PC-3 (cell line): Measurements from ENCODE around the gene TMEM143. TPM values are rescaled to one million over a fixed set of nuclear protein-coding genes. Genes with fewer than 3 reads are reported as not detected.

Source experiments
- ATAC-seq: fragments of 200-7000 bp; cut with Tn5 transposase; 2 replicates; pipeline ENCODE4 v1.9.1; 2020; ENCODE audit warnings: mild to moderate bottlenecking, moderate library complexity
- BruUV-seq: library from RNA; stranded (reverse); fragments of 400-500 nt; replicated peaks from 2 replicates; lab custom pipeline; 2021; lab: Mats Ljungman, UMichigan
- CTCF ChIA-PET: fragments of 300-600 bp; sonication (Branson Sonifier 250); formaldehyde crosslinking; loops from one replicate; lab custom pipeline; 2022; ENCODE audit warnings: antibody characterized with exemption; lab: Charles Lee
- POLR2A ChIA-PET: fragments of 300-600 bp; sonication (Branson Sonifier 250); formaldehyde crosslinking; loops from one replicate; lab custom pipeline; 2022; ENCODE audit warnings: antibody characterized with exemption; ENCODE audit not compliant: unreplicated experiment; lab: Charles Lee
- DNase-seq: peaks from one replicate; pipeline ENCODE4 v3.0.0-alpha.2; 2015
- H2AFZ ChIP-seq: fragments of 300-600 bp; sonication (generic); 2 replicates; pipeline ENCODE4 v1.6.0; 2016; ENCODE audit warnings: antibody characterized with exemption, low read length
- H3F3A ChIP-seq: fragments of 300-600 bp; sonication (generic); one replicate; pipeline ENCODE4 v1.6.0; 2017; ENCODE audit warnings: antibody characterized with exemption, low read length, control low read depth, mild to moderate bottlenecking; ENCODE audit not compliant: unreplicated experiment
- H3K27ac ChIP-seq: fragments of 300-600 bp; sonication (generic); 2 replicates; pipeline ENCODE4 v1.5.1; 2016; ENCODE audit warnings: mild to moderate bottlenecking, low read length
- H3K27me3 ChIP-seq: fragments of 300-600 bp; sonication (generic); 2 replicates; pipeline ENCODE4 v1.6.1; 2016; ENCODE audit warnings: low read length, mixed read lengths
- H3K36me3 ChIP-seq: fragments of 300-600 bp; sonication (generic); 2 replicates; pipeline ENCODE4 v1.6.1; 2016; ENCODE audit warnings: low read depth, mixed run types, low read length, mixed read lengths
- H3K4me1 ChIP-seq: fragments of 300-600 bp; sonication (generic); 2 replicates; pipeline ENCODE4 v1.5.1; 2016; ENCODE audit warnings: low read length; ENCODE audit not compliant: insufficient read depth
- H3K4me2 ChIP-seq: fragments of 300-600 bp; sonication (generic); 2 replicates; pipeline ENCODE4 v1.6.0; 2016; ENCODE audit warnings: low read length
- H3K4me3 ChIP-seq: fragments of 300-600 bp; sonication (generic); 2 replicates; pipeline ENCODE4 v1.5.1; 2016; ENCODE audit warnings: mild to moderate bottlenecking, low read length, mixed read lengths
- H3K79me2 ChIP-seq: fragments of 300-600 bp; sonication (generic); 2 replicates; pipeline ENCODE4 v1.6.1; 2017; ENCODE audit warnings: low read length, mixed read lengths
- H3K9ac ChIP-seq: fragments of 300-600 bp; sonication (generic); 2 replicates; pipeline ENCODE4 v1.6.0; 2016; ENCODE audit warnings: mild to moderate bottlenecking, low read length
- H3K9me2 ChIP-seq: fragments of 300-600 bp; sonication (generic); replicated peaks from 2 replicates; pipeline ENCODE4 v1.6.1; 2016; ENCODE audit warnings: mixed run types, low read length, mixed read lengths
- H3K9me3 ChIP-seq: fragments of 300-600 bp; sonication (generic); 2 replicates; pipeline ENCODE4 v1.6.1; 2016; ENCODE audit warnings: low read length, mixed read lengths
- H4K20me1 ChIP-seq: fragments of 300-600 bp; sonication (generic); 2 replicates; pipeline ENCODE4 v1.6.1; 2016; ENCODE audit warnings: low read length, mixed read lengths
- CTCF ChIP-seq: fragments of 300-600 bp; sonication (generic); conservative IDR thresholded peaks from 2 replicates; pipeline ENCODE4 v1.5.1; 2017; ENCODE audit warnings: antibody characterized with exemption, low read depth, mild to moderate bottlenecking, low read length
- EZH2 ChIP-seq: fragments of 300-600 bp; sonication (generic); IDR thresholded peaks from one replicate; pipeline ENCODE4 v1.6.1; 2017; ENCODE audit warnings: antibody characterized with exemption, mild to moderate bottlenecking, low read length; ENCODE audit not compliant: unreplicated experiment
- EZH2phosphoT487 ChIP-seq: fragments of 300-600 bp; sonication (generic); IDR thresholded peaks from 2 replicates; pipeline ENCODE4 v1.6.1; 2018; ENCODE audit warnings: mild to moderate bottlenecking, antibody characterized with exemption, low read length, borderline replicate concordance
- intact Hi-C: fragments of 100-400 bp; cut with micrococcal nuclease; formaldehyde crosslinking; loops from 2 replicates; pipeline ENCODE4 v1.9.0; 2023
- total RNA-seq: library from RNA; depleted of rRNA; stranded (reverse); fragments of >200 nt; gene quantifications from 2 replicates; pipeline ENCODE4 v1.2.3, GENCODE V29; 2014

TMEM143 gene
- total RNA-seq, 1 experiment from 2014 or later, result 7.1 TPM

DNA sequence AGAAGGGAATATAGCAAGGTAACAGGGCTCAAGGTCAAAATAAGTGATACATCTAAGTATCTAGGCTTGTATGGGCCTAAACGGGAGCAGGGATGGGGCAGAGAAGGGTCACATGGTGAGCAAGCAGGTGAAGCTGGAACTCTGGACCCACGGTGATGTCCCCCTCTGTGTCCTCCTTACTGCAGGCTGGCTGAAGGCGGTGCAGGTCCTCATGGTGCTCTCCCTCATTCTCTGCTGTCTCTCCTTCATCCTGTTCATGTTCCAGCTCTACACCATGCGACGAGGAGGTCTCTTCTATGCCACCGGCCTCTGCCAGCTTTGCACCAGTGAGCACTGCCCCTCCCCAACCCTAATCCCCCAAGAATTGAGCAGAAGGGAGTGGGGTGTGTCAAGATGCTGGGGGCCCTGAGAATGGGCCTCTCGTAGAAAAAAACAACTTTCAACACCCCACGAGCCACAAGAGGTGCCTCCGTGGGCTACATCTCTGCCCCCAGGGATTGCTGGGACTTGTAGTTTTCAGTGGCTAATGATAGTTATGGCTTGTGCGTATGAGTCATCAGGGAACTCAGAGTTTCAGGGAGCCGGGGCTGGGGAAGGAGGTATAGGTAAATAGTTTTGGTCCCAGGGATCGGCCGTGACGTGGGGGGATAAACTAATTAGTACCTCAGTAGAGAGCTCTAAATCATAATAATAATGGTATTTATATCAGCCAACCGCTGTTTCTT lies 34.4 kb downstream of the TMEM143 start:
- Histone ChIP-seq H3F3A (no peaks in the 10 kb centered on the region), H3K9me3 (no peaks in the 10 kb centered on the region), H2AFZ (no peak overlapping the region), H3K9me2 (no peaks in the 10 kb centered on the region), H3K79me2 (no peaks in the 10 kb centered on the region), H3K4me3 (no peak overlapping the region), H3K36me3 (no peaks in the 10 kb centered on the region), H3K4me1 (peaks cover 28% of the 10 kb centered on the region), H3K4me2 (no peak overlapping the region), H3K9ac (no peak overlapping the region), H4K20me1 (no peaks in the 10 kb centered on the region), H3K27ac (no peak overlapping the region), H3K27me3 (no peaks in the 10 kb centered on the region)
- POLR2A ChIA-PET, result no interaction called here
- CTCF ChIA-PET, result no interaction called here
- intact Hi-C loops, result no loop called here
- no TSS peak for BruUV-seq
- peak; percentile 34 for DNase-seq
- TF ChIP-seq EZH2phosphoT487 (no peak), CTCF (no peak), EZH2 (no peak)
- no peak for ATAC-seq

- no peaks in the 10 kb centered on the region for H3K27me3 ChIP-seq
- ChIA-PET POLR2A (no interaction called here), CTCF (interaction anchor here (0.5 kb wide), 1 partner anchor 52 kb away, joined by 3 read pairs; no protein-coding TSS in a partner anchor)
- peak within 1 kb of the TSS; percentile 82 for H3K4me2 ChIP-seq
- TF ChIP-seq EZH2, result no peak
- no peak for TF ChIP-seq EZH2phosphoT487
- TF ChIP-seq CTCF, result no peak
- peaks cover 33% of the 10 kb centered on the region for H3K4me1 ChIP-seq
- H3K9ac ChIP-seq, result peak within 1 kb of the TSS; percentile 80
- no peaks in the 10 kb centered on the region for H4K20me1 ChIP-seq
- H3K4me3 ChIP-seq, result peak within 1 kb of the TSS; percentile 62
- peak within 1 kb of the TSS; percentile 71 for H3K27ac ChIP-seq
- peak within 1 kb of the TSS; percentile 62 for H2AFZ ChIP-seq
- DNase-seq, result peak; percentile 56
- TSS peak; percentile 59 for BruUV-seq
- H3K9me3 ChIP-seq, result no peaks in the 10 kb centered on the region
- peak; percentile 13 for ATAC-seq
- H3F3A ChIP-seq, result no peaks in the 10 kb centered on the region
- no peaks in the 10 kb centered on the region for H3K9me2 ChIP-seq
- H3K79me2 ChIP-seq, result no peaks in the 10 kb centered on the region
- intact Hi-C loops, result no loop called here
- H3K36me3 ChIP-seq, result no peaks in the 10 kb centered on the region
These were observed 38.4 kb downstream of the TMEM143 start, which contains the start of gene EMP3 for GRCh38 chr19:48325265-48325910. EMP3 (plus strand) TSS chr19:48325552; CDS start chr19:48326845, 1,293 bp downstream.
